ENCODE results near the gene ETS2. TPM values are rescaled to one million over a fixed set of nuclear protein-coding genes. Genes with fewer than 3 reads are reported as not detected.

Gene ETS2
- total and polyA plus RNA-seq, 7 donors = 37.0 to 494 (median 94.5) TPM

DNA sequence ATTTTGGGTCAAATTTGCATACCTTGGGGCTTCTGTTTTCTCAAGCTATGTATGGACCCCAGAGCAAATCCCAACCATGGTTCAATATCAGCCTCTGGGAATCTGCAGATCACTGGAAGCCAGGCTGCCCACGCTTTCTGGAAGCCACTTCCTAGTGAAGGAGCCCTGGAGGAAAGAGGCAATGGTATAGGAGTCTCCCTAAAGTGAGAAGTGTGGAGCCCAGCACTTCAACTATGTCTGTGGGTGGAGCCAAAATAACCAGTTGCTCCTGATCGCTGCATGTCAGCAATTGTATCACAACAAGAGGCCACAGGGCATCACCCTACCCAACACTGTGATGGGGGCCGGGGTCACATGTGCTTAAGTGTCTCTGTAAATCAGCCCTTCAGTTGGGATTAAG lies 26.9 kb downstream of the ETS2 start:
- H3K27me3 ChIP-seq (ENCODE audit: insufficient read depth in 3 of 3, low read length in 2 of 3) = no peaks in the 10 kb centered on the region
- no peak for DNase-seq
- H3K9me3 ChIP-seq = no peaks in the 10 kb centered on the region
- TF ChIP-seq, protein P1, sequence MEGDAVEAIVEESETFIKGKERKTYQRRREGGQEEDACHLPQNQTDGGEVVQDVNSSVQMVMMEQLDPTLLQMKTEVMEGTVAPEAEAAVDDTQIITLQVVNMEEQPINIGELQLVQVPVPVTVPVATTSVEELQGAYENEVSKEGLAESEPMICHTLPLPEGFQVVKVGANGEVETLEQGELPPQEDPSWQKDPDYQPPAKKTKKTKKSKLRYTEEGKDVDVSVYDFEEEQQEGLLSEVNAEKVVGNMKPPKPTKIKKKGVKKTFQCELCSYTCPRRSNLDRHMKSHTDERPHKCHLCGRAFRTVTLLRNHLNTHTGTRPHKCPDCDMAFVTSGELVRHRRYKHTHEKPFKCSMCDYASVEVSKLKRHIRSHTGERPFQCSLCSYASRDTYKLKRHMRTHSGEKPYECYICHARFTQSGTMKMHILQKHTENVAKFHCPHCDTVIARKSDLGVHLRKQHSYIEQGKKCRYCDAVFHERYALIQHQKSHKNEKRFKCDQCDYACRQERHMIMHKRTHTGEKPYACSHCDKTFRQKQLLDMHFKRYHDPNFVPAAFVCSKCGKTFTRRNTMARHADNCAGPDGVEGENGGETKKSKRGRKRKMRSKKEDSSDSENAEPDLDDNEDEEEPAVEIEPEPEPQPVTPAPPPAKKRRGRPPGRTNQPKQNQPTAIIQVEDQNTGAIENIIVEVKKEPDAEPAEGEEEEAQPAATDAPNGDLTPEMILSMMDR (IDR thresholded peaks at IDR 0.05) = no peak
- WGBS, 3 donors = 82 to 90% (median 85%) methylated on average over 3 of the region's 3 CpGs
- intact Hi-C loops (cut with DNase I) = no loop called here
- no peaks in the 10 kb centered on the region for H3K36me3 ChIP-seq (ENCODE audit: insufficient read depth in 1 of 2, low read depth in 1 of 2)
- peaks cover 11% of the 10 kb centered on the region for H3K4me1 ChIP-seq
- no peak for ATAC-seq
- H3K27ac ChIP-seq = no peak overlapping the region
- H3K4me3 ChIP-seq = no peak overlapping the region

DNA sequence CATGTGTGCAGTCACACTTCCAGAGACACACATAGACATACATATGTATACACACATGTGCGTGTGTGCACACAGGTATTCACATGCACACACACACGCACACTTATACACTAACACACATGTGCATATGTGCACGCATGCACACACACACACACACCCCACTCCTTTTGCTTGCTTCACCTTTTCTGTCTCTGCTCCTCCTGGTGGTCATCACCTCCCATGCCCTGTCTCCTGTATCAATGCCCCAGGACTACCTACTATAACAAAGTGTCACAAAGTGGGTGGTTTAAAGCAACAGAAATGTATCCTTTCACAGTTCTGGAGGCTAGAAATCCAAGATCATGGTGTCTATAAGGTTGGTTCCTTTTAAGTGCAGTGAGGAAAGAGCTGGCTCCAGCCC lies 27.4 kb downstream of the ETS2 start:
- no peak overlapping the region for H3K4me3 ChIP-seq
- no peaks in the 10 kb centered on the region for H3K27me3 ChIP-seq (ENCODE audit: insufficient read depth in 3 of 3, low read length in 2 of 3)
- TF ChIP-seq, protein P1 (IDR thresholded peaks at IDR 0.05) = no peak
- 82 to 100% (median 86%) methylated on average over 3 of the region's 3 CpGs for WGBS, 3 donors
- H3K4me1 ChIP-seq = peaks cover 11% of the 10 kb centered on the region
- DNase-seq (no peak), ATAC-seq (no peak)
- H3K9me3 ChIP-seq = no peaks in the 10 kb centered on the region
- H3K36me3 ChIP-seq (ENCODE audit: insufficient read depth in 1 of 2, low read depth in 1 of 2) = no peaks in the 10 kb centered on the region
- H3K27ac ChIP-seq = no peak overlapping the region
- intact Hi-C loops (cut with DNase I) = no loop called here

DNA sequence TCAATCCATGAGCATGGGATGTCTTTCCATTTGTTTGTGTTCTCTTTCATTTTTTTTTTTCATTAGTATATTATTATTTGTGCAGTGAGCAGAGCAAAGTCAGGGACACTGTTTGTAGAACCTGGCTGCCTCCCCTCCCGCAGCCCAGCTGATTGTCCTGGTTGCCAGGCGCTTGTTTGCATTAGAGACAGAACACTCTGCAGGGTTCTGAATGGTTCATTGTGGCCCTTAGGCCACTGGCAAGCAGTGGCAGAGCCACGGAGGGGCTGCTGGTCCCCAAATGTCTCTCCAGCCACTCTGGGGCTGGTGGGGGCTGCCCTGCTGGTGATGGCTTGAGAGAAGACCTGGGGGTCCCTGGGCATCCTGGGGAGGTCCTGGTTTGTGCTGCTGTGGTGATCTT lies 29.0 kb downstream of the ETS2 start:
- H3K27me3 ChIP-seq (ENCODE audit: insufficient read depth in 3 of 3, low read length in 2 of 3) = no peaks in the 10 kb centered on the region
- no peak for DNase-seq
- H3K9me3 ChIP-seq = no peaks in the 10 kb centered on the region
- H3K27ac ChIP-seq = no peak overlapping the region
- WGBS, 3 donors = 88 to 92% (median 90%) methylated on average over 3 of the region's 3 CpGs
- TF ChIP-seq, protein P1 (IDR thresholded peaks at IDR 0.05) = no peak
- ATAC-seq = no peak
- intact Hi-C loops (cut with DNase I) = no loop called here
- peaks cover 16% of the 10 kb centered on the region for H3K4me1 ChIP-seq
- no peak overlapping the region for H3K4me3 ChIP-seq
- no peaks in the 10 kb centered on the region for H3K36me3 ChIP-seq (ENCODE audit: insufficient read depth in 1 of 2, low read depth in 1 of 2)

DNA sequence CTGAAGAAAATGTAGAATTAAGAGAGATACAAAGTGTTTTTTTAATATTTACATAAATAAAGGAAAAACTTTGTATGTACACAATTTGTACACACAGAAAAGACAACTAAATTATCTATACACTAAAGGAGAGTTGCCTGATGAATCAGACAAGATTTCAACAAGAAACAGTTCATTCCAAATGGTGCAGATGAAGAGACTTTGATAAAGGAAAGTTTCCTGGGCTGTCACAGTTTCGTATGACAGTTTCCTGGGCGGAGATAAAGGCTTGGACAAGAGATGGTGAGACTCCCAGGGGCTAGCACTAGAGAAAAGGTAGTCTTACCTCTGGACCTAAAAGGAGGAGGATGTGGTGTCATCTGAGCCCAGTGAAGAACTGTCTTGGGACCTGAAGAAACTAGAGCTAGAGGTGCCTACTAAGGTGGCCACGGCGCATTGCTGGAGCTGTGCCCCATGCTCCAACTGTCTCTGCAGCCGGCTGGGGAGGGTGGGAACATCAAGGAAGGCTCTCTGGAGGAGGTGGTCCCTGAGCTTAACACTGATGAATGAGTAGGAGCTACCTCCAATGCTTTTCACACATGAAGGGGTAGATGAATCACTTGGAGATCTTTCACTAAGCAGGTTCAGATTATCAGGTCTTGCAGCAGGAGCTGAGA lies 32.2 kb downstream of the ETS2 start:
- Histone ChIP-seq H3K36me3 (ENCODE audit: insufficient read depth in 1 of 2, low read depth in 1 of 2) (no peaks in the 10 kb centered on the region), H3K9me3 (no peaks in the 10 kb centered on the region), H3K27me3 (ENCODE audit: insufficient read depth in 3 of 3, low read length in 2 of 3) (no peaks in the 10 kb centered on the region), H3K4me1 (peaks cover 9% of the 10 kb centered on the region), H3K4me3 (no peak overlapping the region), H3K27ac (no peak overlapping the region)
- intact Hi-C loops (cut with DNase I) = no loop called here
- TF ChIP-seq, protein P1 (IDR thresholded peaks at IDR 0.05) = no peak
- no peak for ATAC-seq
- DNase-seq = no peak
- WGBS, 3 donors = 71 to 75% (median 71%) methylated on average over 5 of the region's 5 CpGs
